Mucosa of gallbladder (tissue), 1 donor: ENCODE measurements around the gene DUS1L. TPM values are rescaled to one million over a fixed set of nuclear protein-coding genes. Genes with fewer than 3 reads are reported as not detected.

ENCODE experiments used
- DNase-seq: peaks from one replicate; pipeline ENCODE4 v3.0.0-alpha.2; 2020; ENCODE audit warnings: low spot score
- total RNA-seq: library from RNA; stranded (reverse); gene quantifications from one replicate; pipeline ENCODE4 v1.2.1, GENCODE V29; 2021
- donor health status: DM: no; HTN: no; CAD: no.

The DUS1L gene
- total RNA-seq, 1 donor from 2014 or later = 92.4 TPM

GRCh38 chr17:82055023-82055964 is 10.3 kb downstream of the DUS1L start:
- no peak for DNase-seq

- no peak for DNase-seq
Measured at GRCh38 chr17:82054351-82055022, 11.1 kb downstream of the DUS1L start.

DNA sequence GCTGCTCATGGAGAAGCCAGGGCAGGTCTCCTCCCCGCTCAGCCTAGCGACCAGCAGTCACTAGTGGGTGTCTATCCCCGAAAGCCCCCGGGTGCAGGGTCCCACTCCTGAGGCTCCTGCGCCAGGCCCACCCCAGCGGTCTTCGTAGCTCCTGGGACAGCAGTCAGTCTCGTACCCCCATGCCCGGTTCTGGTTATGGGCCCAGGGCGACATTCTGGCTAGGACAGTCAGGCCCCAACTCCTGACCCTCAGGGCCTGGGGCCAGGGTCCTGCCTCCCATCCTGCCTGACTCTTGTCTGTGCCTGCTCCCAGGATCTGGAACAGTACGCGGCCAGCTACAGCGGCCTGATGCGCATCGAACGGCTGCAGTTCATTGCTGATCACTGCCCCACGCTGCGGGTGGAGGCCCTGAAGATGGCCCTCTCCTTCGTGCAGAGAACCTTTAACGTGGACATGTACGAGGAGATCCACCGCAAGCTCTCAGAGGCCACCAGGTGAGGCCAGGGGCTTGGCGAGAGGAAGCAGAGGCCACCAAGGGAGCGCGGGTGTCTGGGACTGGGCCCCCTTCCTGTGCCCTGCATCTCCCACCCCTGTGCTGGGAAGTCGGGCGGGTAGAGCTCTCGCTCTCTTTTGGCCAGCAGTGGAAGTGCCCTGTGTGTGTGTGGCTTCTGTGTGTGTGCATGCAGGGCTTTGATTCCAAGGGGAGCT is 11.9 kb downstream of the DUS1L start:
- no peak for DNase-seq

- no peak for DNase-seq
Measured at GRCh38 chr17:82053130-82053529, 12.5 kb downstream of the DUS1L start.

DNA sequence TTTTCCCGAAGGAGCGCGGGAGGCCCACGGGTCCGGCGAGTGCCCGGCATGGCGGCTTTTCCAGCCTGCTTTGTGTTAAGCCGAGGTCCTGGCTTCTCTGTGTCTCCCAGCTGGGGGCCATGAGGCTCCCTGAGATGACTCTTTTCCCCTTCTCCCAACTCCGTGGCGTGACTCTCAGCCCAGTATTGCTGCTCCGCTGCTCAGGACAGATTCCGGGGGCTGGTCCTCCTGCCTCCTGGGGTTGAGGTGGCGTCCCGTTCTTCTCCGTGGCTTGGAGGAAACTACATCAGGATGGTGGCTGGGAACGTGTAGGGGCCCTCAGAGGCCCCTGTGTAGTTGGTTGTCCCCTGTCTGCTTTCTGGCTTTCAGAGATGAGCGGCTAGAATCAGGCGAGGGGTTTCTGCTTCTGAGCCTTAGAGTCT is 13.0 kb downstream of the DUS1L start:
- DNase-seq = no peak

GRCh38 chr17:82051776-82052637 is 13.6 kb downstream of the DUS1L start, which contains the start of the genes GPS1 and RFNG:
GPS1 (plus strand) TSS chr17:82051898; CDS start chr17:82051932, 34 bp downstream.
RFNG (minus strand) TSS chr17:82051811; CDS start chr17:82051766, 45 bp downstream.
- peak; percentile 68 for DNase-seq

- no peak for DNase-seq
Measured at GRCh38 chr17:82050761-82051641, 14.6 kb downstream of the DUS1L start.

- DNase-seq = no peak
Measured at GRCh38 chr17:82050152-82050760, 15.3 kb downstream of the DUS1L start.

- DNase-seq = no peak
Measured at GRCh38 chr17:82049521-82049971, 16.1 kb downstream of the DUS1L start.

DNA sequence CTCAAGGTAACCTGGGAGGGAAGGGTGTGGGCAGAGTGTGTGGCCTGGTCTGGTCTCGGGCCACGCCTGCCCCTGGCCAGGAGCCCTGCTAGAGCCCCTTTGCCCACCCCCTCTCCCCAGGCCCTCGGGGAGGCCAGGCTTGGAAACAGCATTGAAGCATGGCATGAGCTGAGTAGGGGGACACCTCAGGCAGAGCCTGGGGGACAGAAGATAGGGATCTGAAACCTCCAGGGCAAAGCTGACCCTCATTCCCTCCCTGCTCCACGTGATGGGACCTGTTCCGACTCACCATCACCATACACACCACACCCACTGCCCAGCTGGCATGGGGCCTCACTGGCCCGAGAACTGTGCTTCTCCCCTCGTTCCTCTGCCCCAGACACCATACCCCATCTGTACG is 16.5 kb downstream of the DUS1L start:
- DNase-seq = no peak

GRCh38 chr17:82048571-82048971 is 17.0 kb downstream of the DUS1L start:
- no peak for DNase-seq

DNA sequence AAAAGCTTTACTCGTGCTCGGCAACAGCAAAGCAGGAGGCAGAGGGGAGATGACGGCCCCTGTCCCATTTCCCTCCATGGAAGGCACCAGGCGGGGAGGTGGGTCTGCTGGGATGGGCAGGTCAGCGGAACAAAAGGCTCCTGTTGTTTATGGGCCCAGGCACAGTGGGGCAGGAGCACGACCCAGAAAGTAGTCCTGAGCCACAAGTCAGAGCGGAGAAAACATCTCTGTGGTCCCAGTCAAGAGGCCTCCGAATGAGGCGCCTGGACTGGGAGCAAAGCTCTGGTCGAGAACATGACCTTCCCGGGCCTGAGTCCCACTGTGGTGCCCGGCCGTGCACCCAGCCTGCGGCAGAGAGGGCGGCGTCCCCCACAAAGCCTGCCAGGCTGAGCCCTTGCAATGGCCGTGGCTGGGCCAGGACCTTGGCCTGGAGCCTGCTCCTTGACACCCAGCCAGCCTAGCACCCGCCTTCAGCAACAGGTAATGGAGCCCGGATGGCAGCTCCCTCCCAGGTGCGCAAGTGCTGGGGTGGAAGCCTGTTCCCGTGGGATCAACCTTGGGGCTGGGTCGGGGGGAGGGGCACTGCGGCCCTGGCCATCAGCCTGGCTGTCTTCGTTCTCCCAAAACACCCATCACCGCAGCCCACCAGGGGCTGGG is 17.6 kb downstream of the DUS1L start:
- no peak for DNase-seq

DNA sequence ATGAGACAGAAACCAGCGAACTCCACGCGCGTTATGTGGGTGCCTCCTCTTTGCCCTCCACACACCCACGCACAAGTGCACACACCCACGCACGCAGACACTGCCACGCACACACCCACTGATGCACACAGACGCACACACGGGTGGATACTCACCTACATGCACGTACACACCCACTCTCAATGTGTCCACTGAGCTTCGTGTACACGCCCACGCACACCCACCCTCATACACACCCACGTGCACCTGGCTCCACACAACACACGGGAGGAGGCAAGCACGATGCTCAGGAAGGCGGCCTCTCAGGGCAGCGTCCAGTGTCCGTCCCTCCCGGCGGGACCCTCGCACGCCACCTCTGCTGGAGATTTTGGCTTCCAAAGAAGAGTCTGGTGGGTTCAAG is 18.2 kb downstream of the DUS1L start:
- no peak for DNase-seq

DNA sequence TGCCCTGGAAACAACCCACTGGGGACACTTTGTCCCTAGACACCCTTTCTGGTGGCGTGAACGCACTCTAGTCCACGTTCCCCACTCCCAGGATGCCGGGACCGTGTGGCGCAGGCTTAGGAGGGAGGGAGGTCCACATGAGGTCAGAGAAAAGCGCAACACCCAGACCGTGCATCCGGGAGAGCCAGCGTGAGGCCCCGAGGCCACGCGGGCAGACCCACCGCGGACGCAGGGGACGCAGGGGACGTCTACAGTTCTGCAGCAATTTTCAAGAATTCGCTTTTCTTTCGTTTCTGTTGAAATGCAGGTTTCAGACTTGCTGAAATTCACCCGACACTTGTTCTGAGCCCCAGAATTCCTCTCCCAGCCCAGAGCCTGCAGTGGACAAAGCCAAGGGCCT is 18.7 kb downstream of the DUS1L start:
- DNase-seq = no peak

- DNase-seq = no peak
Measured at GRCh38 chr17:82045936-82046484, 19.6 kb downstream of the DUS1L start.

DNA sequence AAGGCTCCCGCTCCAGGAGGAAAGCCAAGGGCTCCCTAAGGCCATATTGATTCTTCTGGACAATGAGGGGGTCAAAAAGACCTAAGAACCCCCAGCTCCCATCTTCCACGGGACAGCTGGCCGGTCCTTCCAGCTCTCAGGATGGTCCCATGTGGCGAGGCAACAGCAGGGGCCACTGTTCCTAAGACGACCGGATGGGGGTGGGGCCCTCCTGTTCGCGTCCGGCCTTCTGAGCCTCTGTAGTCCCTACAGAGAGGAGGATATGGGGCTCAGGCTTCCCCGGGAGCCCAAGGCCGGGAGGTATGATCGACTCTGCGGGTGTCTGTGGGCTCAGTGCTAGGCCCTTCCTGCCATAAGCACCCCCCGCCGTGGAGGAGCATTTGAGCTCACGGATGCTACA is 22.1 kb downstream of the DUS1L start:
- no peak for DNase-seq

DNA sequence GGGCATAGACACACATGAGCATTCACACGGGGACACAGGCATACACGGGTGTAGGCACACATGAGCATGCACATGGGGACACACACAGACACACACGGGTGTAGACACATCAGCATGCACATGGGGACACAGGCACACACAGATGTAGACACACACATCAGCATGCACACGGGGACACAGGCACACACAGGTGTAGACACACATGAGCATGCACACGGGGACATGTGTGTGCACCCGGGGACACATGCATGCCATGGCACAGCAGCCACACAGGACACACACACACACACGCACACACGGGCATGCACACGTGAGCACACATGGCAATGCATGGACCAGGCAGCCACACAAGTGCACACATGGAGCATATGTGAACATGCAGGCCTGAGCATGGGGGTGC is 23.0 kb downstream of the DUS1L start:
- DNase-seq = no peak

DNA sequence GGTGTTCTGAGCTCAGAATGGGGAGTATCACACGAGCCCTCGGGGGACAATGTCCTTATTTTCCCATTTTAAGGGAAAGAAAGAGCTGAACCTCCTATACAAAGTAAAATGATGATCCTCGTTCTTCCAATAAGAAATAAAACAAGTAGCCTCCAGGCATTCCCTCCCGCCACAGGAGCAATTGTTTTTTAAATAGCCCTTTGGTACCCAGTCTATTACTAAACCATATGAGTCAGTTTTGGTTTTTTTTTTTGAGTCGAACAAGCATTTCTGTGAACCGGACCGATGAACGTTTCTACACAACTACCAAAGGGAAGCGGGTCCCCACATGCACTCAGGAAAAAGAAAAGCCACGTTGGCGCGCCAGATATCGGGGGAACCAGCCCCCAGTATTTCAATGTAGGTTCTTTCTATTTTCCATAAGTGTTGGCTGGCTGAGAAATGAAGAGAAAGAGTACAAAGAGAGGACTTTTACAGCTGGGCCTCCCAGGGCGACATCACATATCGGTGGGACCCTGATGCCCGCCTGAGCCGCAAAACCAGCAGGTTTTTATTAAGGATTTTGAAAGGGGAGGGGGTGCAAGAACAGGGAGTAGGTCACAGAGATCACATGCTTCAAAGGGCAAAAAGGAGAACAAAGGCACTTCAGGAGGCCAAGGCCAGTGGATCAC is 24.3 kb downstream of the DUS1L start:
- no peak for DNase-seq
